Retinal pigment epithelial cell (primary cell): Measurements from ENCODE around the gene TMEM184A.

ENCODE experiments used
- DNase-seq: peaks from one replicate; pipeline ENCODE4 v3.0.0-alpha.2; 2010; ENCODE audit warnings: low read depth
- H3K4me3 ChIP-seq: 2 replicates; pipeline ENCODE4 v1.5.1; 2011; ENCODE audit warnings: mild to moderate bottlenecking, low read length, control low read depth, moderate library complexity
- CTCF ChIP-seq: conservative IDR thresholded peaks from 2 replicates; pipeline ENCODE4 v1.5.1; 2011; ENCODE audit warnings: low read depth, low read length, control low read depth, inconsistent platforms

Gene TMEM184A

DNA sequence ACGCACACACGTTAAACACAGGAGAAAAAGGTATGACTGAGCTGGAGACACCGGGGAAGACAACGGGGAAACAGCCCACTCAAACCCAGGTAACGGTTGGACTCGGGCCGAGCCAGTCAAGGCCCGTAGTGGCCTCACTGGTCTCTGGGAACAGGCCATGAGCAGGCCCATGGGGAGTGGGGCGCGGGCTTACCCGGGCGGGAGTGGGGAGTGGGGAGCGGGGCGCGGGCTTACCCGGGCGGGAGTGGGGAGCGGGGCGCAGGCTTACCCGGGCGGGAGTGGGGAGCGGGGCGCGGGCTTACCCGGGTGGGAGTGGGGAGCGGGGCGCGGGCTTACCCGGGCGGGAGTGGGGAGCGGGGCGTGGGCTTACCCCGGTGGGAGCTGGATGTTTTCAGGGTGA, 63.4 kb downstream of the TMEM184A start:
- TF ChIP-seq CTCF, result no peak
- H3K4me3 ChIP-seq, result no peak overlapping the region
- no peak for DNase-seq
